Sigmoid colon (tissue), 7 donors: Measurements from ENCODE around the gene RAB6C. TPM values are rescaled to one million over a fixed set of nuclear protein-coding genes. Genes with fewer than 3 reads are reported as not detected.
"Not testable (repeated sequence)": the region's sequence is repeated elsewhere in the genome, so short reads cannot be mapped to it uniquely, and the experiment has no call there.

Experiments used
- DNase-seq: peaks from one replicate; pipeline ENCODE4 v3.0.0-alpha.2; 2019
- H3K27ac ChIP-seq, 4 donors: fragments of 200-600 bp; sonication (generic); one replicate each; pipeline ENCODE4 v1.5.1; 2016 to 2019; ENCODE audit warnings: mild to moderate bottlenecking in 1 of 4
- H3K27me3 ChIP-seq, 3 donors: fragments of 200-600 bp; sonication (generic); one replicate each; pipeline ENCODE4 v1.5.1; 2019; ENCODE audit warnings: mild to moderate bottlenecking in 1 of 3
- H3K36me3 ChIP-seq, 4 donors: fragments of 200-600 bp; sonication (generic); one replicate each; pipeline ENCODE4 v1.5.1; 2016 to 2019
- H3K4me1 ChIP-seq, 4 donors: fragments of 200-600 bp; sonication (generic); one replicate each; pipeline ENCODE4 v1.5.1; 2017 to 2019
- H3K4me3 ChIP-seq, 4 donors: fragments of 200-600 bp; sonication (generic); one replicate each; pipeline ENCODE4 v1.5.1; 2017 to 2019; ENCODE audit warnings: mild to moderate bottlenecking in 2 of 4, moderate library complexity in 1 of 4
- H3K9me3 ChIP-seq, 4 donors: fragments of 200-600 bp in 3 of 4; sonication (generic) in 3 of 4; one replicate each; pipeline versions ENCODE4 v1.5.1 to v1.6.1; 2013 to 2019
- CTCF ChIP-seq, 4 experiments: fragments of 450-650 bp in 3 of 4; fragments of 200-600 bp in 1 of 4; IDR thresholded peaks; one replicate each; pipeline ENCODE4 v1.5.1; 2016 to 2019; ENCODE audit warnings: antibody characterized with exemption in 4 of 4, mild to moderate bottlenecking in 3 of 4, moderate library complexity in 2 of 4
- EP300 ChIP-seq, 4 donors: sonication (generic); formaldehyde crosslinking; IDR thresholded peaks; one replicate each; pipeline ENCODE4 v1.6.1; 2017; ENCODE audit warnings: antibody characterized with exemption in 4 of 4
- POLR2A ChIP-seq, 2 donors: fragments of 450-650 bp; IDR thresholded peaks; one replicate each; pipeline ENCODE4 v1.6.1; 2016; ENCODE audit warnings: antibody characterized with exemption in 2 of 2, mild to moderate bottlenecking in 2 of 2, moderate library complexity in 2 of 2
- POLR2AphosphoS5 ChIP-seq, 4 donors: sonication (generic); formaldehyde crosslinking; IDR thresholded peaks; one replicate each; pipeline ENCODE4 v1.6.1; 2017; ENCODE audit warnings: antibody characterized with exemption in 4 of 4
- WGBS, 2 donors: extraction: QIAGEN DNeasy Blood & Tissue Kit; methylation state at CpG; one replicate each; pipeline ENCODE4 v1.1.7; 2013; 5-methylcytosine and 5-hydroxymethylcytosine counted together
- intact Hi-C: fragments of 100-400 bp; cut with DNase I; formaldehyde crosslinking; loops from one replicate; pipeline ENCODE4 v1.15.1; 2023
- polyA plus RNA-seq, 3 donors: library from polyadenylated mRNA; stranded (reverse); fragments of 200-250 nt; gene quantifications; one replicate each; pipeline ENCODE4 v1.2.3, GENCODE V29; 2013
- total RNA-seq, 4 donors: library from RNA; depleted of rRNA; stranded (reverse); fragments of >200 nt; gene quantifications; one replicate each; pipeline ENCODE4 v1.1.0, GENCODE V29; 2016
- donor health status: healthy with polysubstance abuse.
- donor health status: Bipolar disorder and iron deficiency.
- donor health status: healthy.

Gene RAB6C
- total and polyA plus RNA-seq, 7 donors: 0.03 to 0.36 TPM; not detected in 5

- Histone ChIP-seq H3K36me3 (no peaks in the 10 kb centered on the region), H3K4me3 (no peak overlapping the region), H3K9me3 (no peaks in the 10 kb centered on the region), H3K27ac (no peak overlapping the region), H3K4me1 (no peaks in the 10 kb centered on the region), H3K27me3 (peaks cover 0 to 36% (median 9%) of the 10 kb centered on the region in 3 donors)
- no peak for DNase-seq
- WGBS, 2 donors: 68 to 78% methylated on average over 9 of the region's 9 CpGs
- intact Hi-C loops: no loop called here
- TF ChIP-seq CTCF (IDR thresholded peaks at IDR 0.05) (no peak), EP300 (IDR thresholded peaks at IDR 0.05) (no peak)
Measured at GRCh38 chr2:129975016-129975774, 4.3 kb upstream of the RAB6C start.

GRCh38 chr2:129976969-129977368, 2.5 kb upstream of the RAB6C start:
- DNase-seq, H3K4me3 ChIP-seq, H3K9me3 ChIP-seq, intact Hi-C loops, H3K27ac ChIP-seq, H3K4me1 ChIP-seq, H3K36me3 ChIP-seq: not testable (repeated sequence)
- WGBS, 2 donors: 56 to 75% methylated on average over 3 of the region's 3 CpGs
- H3K27me3 ChIP-seq: peaks cover 0 to 42% (median 9%) of the 10 kb centered on the region in 3 donors

- H3K4me3 ChIP-seq: no peak overlapping the region
- peaks cover 0 to 42% (median 9%) of the 10 kb centered on the region in 3 donors for H3K27me3 ChIP-seq
- no peak for DNase-seq
- no peaks in the 10 kb centered on the region for H3K4me1 ChIP-seq
- intact Hi-C loops: no loop called here
- 51 to 82% methylated on average over 5 of the region's 5 CpGs for WGBS, 2 donors
- no peaks in the 10 kb centered on the region for H3K9me3 ChIP-seq
- TF ChIP-seq POLR2A (IDR thresholded peaks at IDR 0.05) (no peak), CTCF (IDR thresholded peaks at IDR 0.05) (no peak), EP300 (IDR thresholded peaks at IDR 0.05) (no peak), POLR2AphosphoS5 (IDR thresholded peaks at IDR 0.05) (no peak)
- no peak overlapping the region for H3K27ac ChIP-seq
- H3K36me3 ChIP-seq: no peaks in the 10 kb centered on the region
Measured at GRCh38 chr2:129977986-129978385, 1.5 kb upstream of the RAB6C start.

GRCh38 chr2:129980246-129980645, 780 bp downstream of the RAB6C start:
- H3K27me3 ChIP-seq: peaks cover 0 to 56% (median 9%) of the 10 kb centered on the region in 3 donors

GRCh38 chr2:129981689-129982088, 2.2 kb downstream of the RAB6C start:
- H3K4me1 ChIP-seq, H3K27ac ChIP-seq, H3K36me3 ChIP-seq, DNase-seq, intact Hi-C loops, H3K4me3 ChIP-seq, H3K9me3 ChIP-seq: not testable (repeated sequence)
- WGBS, 2 donors: 71 to 74% methylated on average over 7 of the region's 7 CpGs
- peaks cover 0 to 44% (median 6%) of the 10 kb centered on the region in 3 donors for H3K27me3 ChIP-seq

More at GRCh38 chr2:129980246-129980645, 780 bp downstream of the RAB6C start:
- H3K27ac ChIP-seq: peak overlapping the region in 1 of 4 donors; percentile 85
- H3K9me3 ChIP-seq, DNase-seq, H3K4me1 ChIP-seq, H3K4me3 ChIP-seq, H3K36me3 ChIP-seq, intact Hi-C loops: not testable (repeated sequence)
- 0 to 9% methylated on average over 4 to 5 of the region's 13 CpGs for WGBS, 2 donors

GRCh38 chr2:129984426-129984825, 5.0 kb downstream of the RAB6C start:
- TF ChIP-seq EP300 (IDR thresholded peaks at IDR 0.05): no peak
- TF ChIP-seq POLR2A (IDR thresholded peaks at IDR 0.05): no peak
- TF ChIP-seq CTCF (IDR thresholded peaks at IDR 0.05): no peak
- no peak for TF ChIP-seq POLR2AphosphoS5 (IDR thresholded peaks at IDR 0.05)
- H3K4me1 ChIP-seq: no peaks in the 10 kb centered on the region
- WGBS, 2 donors: 76 to 92% methylated on average over 2 of the region's 2 CpGs
- DNase-seq: no peak
- no peak overlapping the region for H3K27ac ChIP-seq
- intact Hi-C loops: no loop called here
- no peak overlapping the region for H3K4me3 ChIP-seq
- H3K9me3 ChIP-seq: no peaks in the 10 kb centered on the region
- H3K36me3 ChIP-seq: no peaks in the 10 kb centered on the region
- H3K27me3 ChIP-seq: peaks cover 0 to 30% (median 3%) of the 10 kb centered on the region in 3 donors

- 7 to 16% methylated on average over 46 of the region's 49 CpGs for WGBS, 2 donors
- H3K36me3 ChIP-seq, intact Hi-C loops, DNase-seq, H3K9me3 ChIP-seq, H3K27ac ChIP-seq, H3K4me1 ChIP-seq, H3K4me3 ChIP-seq: not testable (repeated sequence)
- H3K27me3 ChIP-seq: peaks cover 0 to 41% (median 7%) of the 10 kb centered on the region in 3 donors
Measured at GRCh38 chr2:129992415-129993006, 13.0 kb downstream of the RAB6C start.

- 35 to 56% methylated on average over 20 of the region's 20 CpGs for WGBS, 2 donors
- H3K9me3 ChIP-seq, H3K4me1 ChIP-seq, H3K27ac ChIP-seq, DNase-seq, H3K4me3 ChIP-seq, H3K36me3 ChIP-seq, intact Hi-C loops: not testable (repeated sequence)
- peaks cover 0 to 41% (median 7%) of the 10 kb centered on the region in 3 donors for H3K27me3 ChIP-seq
Measured at GRCh38 chr2:129993151-129993550, 13.7 kb downstream of the RAB6C start.

GRCh38 chr2:129996657-129997237, 17.3 kb downstream of the RAB6C start:
- intact Hi-C loops, H3K27ac ChIP-seq, H3K4me3 ChIP-seq, H3K36me3 ChIP-seq, H3K4me1 ChIP-seq, H3K9me3 ChIP-seq, DNase-seq: not testable (repeated sequence)
- 50 to 72% methylated on average over 2 of the region's 2 CpGs for WGBS, 2 donors
- H3K27me3 ChIP-seq: peaks cover 0 to 21% (median 3%) of the 10 kb centered on the region in 3 donors
